GM12878 (cell line): ENCODE results near the gene TERB1. TPM values are rescaled to one million over a fixed set of nuclear protein-coding genes. Genes with fewer than 3 reads are reported as not detected.
A peak's percentile ranks its signal among the peaks of the same experiment; 100 is the strongest.

Experiments used
- ATAC-seq: fragments of 200-7000 bp; cut with Tn5 transposase; 3 replicates; pipeline ENCODE4 v1.9.1; 2020; ENCODE audit warnings: mild to moderate bottlenecking, moderate library complexity
- BruUV-seq: library from RNA; stranded (reverse); fragments of 400-500 nt; replicated peaks from 2 replicates; lab custom pipeline; 2021; lab: Mats Ljungman, UMichigan
- CTCF ChIA-PET: fragments of 300-600 bp; sonication (Branson Sonifier 250); formaldehyde crosslinking; extraction: SDS; loops from one replicate; lab custom pipeline; 2021; ENCODE audit warnings: inconsistent platforms; lab: Yijun Ruan, JAX
- POLR2A ChIA-PET: fragments of 350-600 bp; formaldehyde crosslinking; extraction: SDS; loops from one replicate; lab custom pipeline; 2021; ENCODE audit warnings: inconsistent platforms; lab: Charles Lee
- RAD21 ChIA-PET: fragments of 300-600 bp; sonication (Branson Sonifier 250); formaldehyde crosslinking; loops from one replicate; lab custom pipeline; 2023; ENCODE audit warnings: antibody characterized with exemption; ENCODE audit not compliant: unreplicated experiment; lab: Charles Lee
- SMC1A ChIA-PET: fragments of 300-600 bp; sonication (Branson Sonifier 250); formaldehyde crosslinking; loops from one replicate; lab custom pipeline; 2023; ENCODE audit not compliant: unreplicated experiment, uncharacterized antibody; lab: Charles Lee
- DNase-seq: peaks from one replicate; pipeline ENCODE4 v3.0.0-alpha.2; 2011; ENCODE audit warnings: low read depth, low spot score
- FAIRE-seq: peaks from 3 replicates; lab custom pipeline; 2011; peaks lifted over from hg19 to GRCh38; lab: Jason Lieb, UNC
- H2AFZ ChIP-seq: 2 replicates; pipeline ENCODE4 v1.6.0; 2011; ENCODE audit warnings: low read depth, low read length, control low read depth; ENCODE audit not compliant: control insufficient read depth
- H3K27ac ChIP-seq: 2 replicates; pipeline ENCODE4 v1.5.1; 2011; ENCODE audit warnings: control low read depth; ENCODE audit not compliant: control insufficient read depth, insufficient read depth
- H3K27me3 ChIP-seq, 2 experiments: replicated peaks in 1 of 2; 2 replicates each; pipeline versions ENCODE4 v1.6.0 to v1.6.1; 2011; ENCODE audit warnings: low read length in 1 of 2; ENCODE audit not compliant: control insufficient read depth in 2 of 2, insufficient read depth in 2 of 2
- H3K36me3 ChIP-seq, 2 experiments: 2 replicates each; pipeline ENCODE4 v1.5.1; 2011; ENCODE audit warnings: low read length in 1 of 2; ENCODE audit not compliant: control insufficient read depth in 2 of 2, insufficient read depth in 2 of 2
- H3K4me1 ChIP-seq: 2 replicates; pipeline ENCODE4 v1.6.1; 2011; ENCODE audit warnings: mild to moderate bottlenecking, low read length, moderate library complexity, mixed read lengths; ENCODE audit not compliant: control insufficient read depth, insufficient read depth
- H3K4me2 ChIP-seq: 2 replicates; pipeline ENCODE4 v1.6.0; 2011; ENCODE audit warnings: control low read depth; ENCODE audit not compliant: control insufficient read depth, insufficient read depth
- H3K4me3 ChIP-seq: fragments of 200-600 bp; sonication (generic); 2 replicates; pipeline ENCODE4 v1.5.1; 2016
- H3K79me2 ChIP-seq: 2 replicates; pipeline ENCODE4 v1.6.0; 2011; ENCODE audit warnings: low read length; ENCODE audit not compliant: control insufficient read depth, insufficient read depth
- H3K9ac ChIP-seq: 2 replicates; pipeline ENCODE4 v1.8.0; 2011; ENCODE audit warnings: low read length, control low read depth, mixed read lengths; ENCODE audit not compliant: control insufficient read depth, insufficient read depth
- H3K9me3 ChIP-seq: replicated peaks from 3 replicates; pipeline ENCODE4 v1.5.1; 2011; ENCODE audit warnings: mild to moderate bottlenecking, low read length; ENCODE audit not compliant: control insufficient read depth, insufficient read depth
- H4K20me1 ChIP-seq: 2 replicates; pipeline ENCODE4 v1.6.0; 2011; ENCODE audit not compliant: control insufficient read depth, insufficient read depth
- EED ChIP-seq: sonication (generic); IDR thresholded peaks from 2 replicates; pipeline ENCODE4 v1.6.1; 2016; ENCODE audit warnings: antibody characterized with exemption, low read depth
- EP300 ChIP-seq, 2 experiments: fragments of 150-350 bp in 1 of 2; IDR thresholded peaks; 2 replicates each; pipeline ENCODE4 v1.6.1; 2011 to 2012; ENCODE audit warnings: low read depth in 2 of 2, low read length in 2 of 2, borderline replicate concordance in 1 of 2, improper control_type of control experiment in 1 of 2, inconsistent platforms in 1 of 2; ENCODE audit not compliant: control insufficient read depth in 1 of 2
- HDGF ChIP-seq: fragments of 450-650 bp; IDR thresholded peaks from 2 replicates; pipeline ENCODE4 v1.6.1; 2016; ENCODE audit warnings: antibody characterized with exemption
- MTA2 ChIP-seq: fragments of 450-650 bp; IDR thresholded peaks from 2 replicates; pipeline ENCODE4 v1.6.1; 2016; ENCODE audit warnings: low read depth, mild to moderate bottlenecking, moderate library complexity
- RBBP5 ChIP-seq: fragments of 200-600 bp; sonication (generic); conservative IDR thresholded peaks from 2 replicates; pipeline ENCODE4 v1.6.1; 2016
- SMARCA5 ChIP-seq: fragments of 450-650 bp; IDR thresholded peaks from 2 replicates; pipeline ENCODE4 v1.6.1; 2017; ENCODE audit warnings: mild to moderate bottlenecking
- SREBF2 ChIP-seq: IDR thresholded peaks from 2 replicates; pipeline ENCODE4 v1.6.1; 2012; ENCODE audit warnings: mild to moderate bottlenecking, low read length
- STAT1 ChIP-seq: fragments of 450-650 bp; conservative IDR thresholded peaks from 2 replicates; pipeline ENCODE4 v1.6.1; 2014; ENCODE audit warnings: antibody characterized with exemption, mild to moderate bottlenecking
- TAF1 ChIP-seq: IDR thresholded peaks from 2 replicates; pipeline ENCODE4 v1.6.1; 2011; ENCODE audit warnings: mild to moderate bottlenecking, low read depth, low read length, borderline replicate concordance
- WGBS: methylation state at CpG from one replicate; pipeline ENCODE4 v1.1.6; 2016; ENCODE audit warnings: low lambda C conversion rate; ENCODE audit not compliant: insufficient replicate concordance, insufficient coverage; ENCODE audit errors: missing lambda C conversion rate; 5-methylcytosine and 5-hydroxymethylcytosine counted together
- in situ Hi-C: fragments of 300-500 bp; cut with MboI; formaldehyde crosslinking; loops from 9 replicates; pipeline ENCODE4 v1.14.3; 2018; ENCODE audit warnings: mixed read lengths
- intact Hi-C: fragments of 100-400 bp; cut with micrococcal nuclease; formaldehyde crosslinking; loops from one replicate; pipeline ENCODE4 v1.14.2; 2022; ENCODE audit not compliant: unreplicated experiment
- polyA plus RNA-seq, 11 experiments: library from polyadenylated mRNA; depleted of rRNA in 4 of 11; unstranded in 6 of 11; stranded (reverse) in 5 of 11; fragments of >200 nt; fragmentation: Nextera tagmentation in 4 of 11; fragmentation: Illumina TruSeq in 1 of 11; extraction: Ambion mirVana in 4 of 11; extraction: Trizol in 1 of 11; gene quantifications; 1 replicate in 1 of 11; 2 replicates in 10 of 11; pipeline versions ENCODE4 v1.2.1 to v1.2.3, GENCODE V29; 2011 to 2016; ENCODE audit warnings: inconsistent platforms in 2 of 11, missing spikeins in 2 of 11, low read depth in 1 of 11
- total RNA-seq, 4 experiments: library from RNA; depleted of rRNA in 3 of 4; stranded (reverse); fragments of >200 nt in 3 of 4; fragmentation: Illumina TruSeq in 1 of 4; extraction: Trizol in 1 of 4; gene quantifications; 2 replicates each; pipeline versions ENCODE4 v1.2.1 to v1.2.3, GENCODE V29; 2013 to 2021
- TF ChIP-seq, protein P1 (sequence below): fragments of 450-650 bp; IDR thresholded peaks from 2 replicates; pipeline ENCODE4 v1.6.1; 2017; ENCODE audit warnings: mild to moderate bottlenecking, low read depth, inconsistent platforms; ENCODE audit not compliant: poor library complexity, severe bottlenecking
- TF ChIP-seq, protein P2 (sequence below): fragments of 450-650 bp; IDR thresholded peaks from 2 replicates; pipeline ENCODE4 v1.6.1; 2017; ENCODE audit warnings: borderline replicate concordance
- TF ChIP-seq, protein P3 (sequence below): fragments of 150-350 bp; IDR thresholded peaks from 2 replicates; pipeline ENCODE4 v1.6.1; 2014; ENCODE audit warnings: mild to moderate bottlenecking, low read depth, low read length
- TF ChIP-seq, protein P4 (sequence below): IDR thresholded peaks from 2 replicates; pipeline ENCODE4 v1.6.1; 2012; ENCODE audit warnings: low read length, inconsistent platforms

The TERB1 gene
- total and polyA plus RNA-seq, 10 of the 15 experiments (the other 5 are each of a cell fraction or from before 2014, with no cell fraction given), result 0.03 to 0.10 (median 0.06) TPM; not detected in 7

DNA sequence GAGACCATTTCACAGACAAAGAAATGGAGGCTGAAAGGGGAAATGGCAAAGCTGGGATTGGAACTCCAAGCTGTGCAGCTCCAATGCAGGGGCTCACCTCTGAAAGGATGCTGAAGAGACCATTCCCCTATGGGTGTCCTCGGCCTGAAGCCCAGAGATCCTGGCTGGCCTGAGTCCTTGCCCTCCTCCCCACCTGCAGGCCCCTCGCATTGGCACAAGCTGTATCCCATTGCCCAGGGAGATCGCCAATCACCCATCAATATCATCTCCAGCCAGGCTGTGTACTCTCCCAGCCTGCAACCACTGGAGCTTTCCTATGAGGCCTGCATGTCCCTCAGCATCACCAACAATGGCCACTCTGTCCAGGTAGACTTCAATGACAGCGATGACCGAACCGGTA is 45.4 kb upstream of the TERB1 start (continued):
- TF ChIP-seq EP300 (IDR thresholded peaks at IDR 0.05; ENCODE audit: borderline replicate concordance in 1 of 2, control insufficient read depth in 1 of 2, low read depth in 2 of 2, low read length in 2 of 2) (no peak), STAT1 (no peak), TAF1 (no peak), MTA2 (no peak), RBBP5 (no peak), EED (no peak)
- TF ChIP-seq, protein P1, sequence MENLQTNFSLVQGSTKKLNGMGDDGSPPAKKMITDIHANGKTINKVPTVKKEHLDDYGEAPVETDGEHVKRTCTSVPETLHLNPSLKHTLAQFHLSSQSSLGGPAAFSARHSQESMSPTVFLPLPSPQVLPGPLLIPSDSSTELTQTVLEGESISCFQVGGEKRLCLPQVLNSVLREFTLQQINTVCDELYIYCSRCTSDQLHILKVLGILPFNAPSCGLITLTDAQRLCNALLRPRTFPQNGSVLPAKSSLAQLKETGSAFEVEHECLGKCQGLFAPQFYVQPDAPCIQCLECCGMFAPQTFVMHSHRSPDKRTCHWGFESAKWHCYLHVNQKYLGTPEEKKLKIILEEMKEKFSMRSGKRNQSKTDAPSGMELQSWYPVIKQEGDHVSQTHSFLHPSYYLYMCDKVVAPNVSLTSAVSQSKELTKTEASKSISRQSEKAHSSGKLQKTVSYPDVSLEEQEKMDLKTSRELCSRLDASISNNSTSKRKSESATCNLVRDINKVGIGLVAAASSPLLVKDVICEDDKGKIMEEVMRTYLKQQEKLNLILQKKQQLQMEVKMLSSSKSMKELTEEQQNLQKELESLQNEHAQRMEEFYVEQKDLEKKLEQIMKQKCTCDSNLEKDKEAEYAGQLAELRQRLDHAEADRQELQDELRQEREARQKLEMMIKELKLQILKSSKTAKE, result no peak

DNA sequence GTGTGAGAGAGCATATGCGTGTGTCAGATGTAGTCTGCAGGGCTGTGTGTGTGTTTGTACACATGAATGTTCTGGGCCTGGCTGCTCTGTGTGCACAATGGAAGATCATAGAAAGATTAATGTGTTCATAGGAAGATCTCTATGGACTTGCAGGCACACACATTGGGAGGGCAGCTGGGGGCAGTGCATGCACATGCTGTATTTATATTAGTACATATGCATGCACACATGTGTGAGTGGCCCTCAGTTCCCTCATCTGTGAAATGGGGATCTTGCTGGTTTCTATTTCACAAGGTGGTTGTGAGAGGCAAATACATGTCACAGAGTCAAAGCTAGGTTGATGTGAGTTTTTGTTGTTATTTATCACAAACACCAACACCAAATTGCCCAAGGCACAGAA is 44.9 kb upstream of the TERB1 start:
- Histone ChIP-seq H4K20me1 (no peaks in the 10 kb centered on the region), H3K27me3 (peaks cover 4 to 10% of the 10 kb centered on the region in 2 experiments; a peak in 3 of 4 replicates), H3K9ac (no peak overlapping the region), H3K27ac (no peak overlapping the region), H3K4me2 (no peak overlapping the region), H3K36me3 (no peaks in the 10 kb centered on the region), H2AFZ (no peak overlapping the region), H3K9me3 (no peaks in the 10 kb centered on the region), H3K4me1 (peaks cover 5% of the 10 kb centered on the region; the same call in 1 of the 2 replicates), H3K4me3 (no peak overlapping the region), H3K79me2 (no peaks in the 10 kb centered on the region)
- no TSS peak for BruUV-seq
- POLR2A ChIA-PET, result interaction anchor here (0.6 kb wide), 1 partner anchor 22 kb away, joined by 4 read pairs; no protein-coding TSS in a partner anchor
- FAIRE-seq (no peak), DNase-seq (no peak), ATAC-seq (peak; percentile 55)
- intact Hi-C loops (no loop called here), in situ Hi-C loops (no loop called here)
- CTCF ChIA-PET, result interaction anchor here (0.8 to 10.4 kb wide), 6 partner anchors 11 to 62 kb away, joined by 3 to 73 read pairs (median 4); partner anchors contain the start of gene NAE1
- WGBS, result 63% methylated on average over 1 of the region's 1 CpG
- RAD21 ChIA-PET, result interaction anchor here (0.8 to 1.4 kb wide), 3 partner anchors 10 to 22 kb away, joined by 3 read pairs; no protein-coding TSS in a partner anchor
- SMC1A ChIA-PET, result interaction anchor here (1.0 to 1.4 kb wide), 2 partner anchors 11 to 15 kb away, joined by 3 to 8 read pairs; partner anchors contain the start of gene NAE1
- TF ChIP-seq, protein P2, sequence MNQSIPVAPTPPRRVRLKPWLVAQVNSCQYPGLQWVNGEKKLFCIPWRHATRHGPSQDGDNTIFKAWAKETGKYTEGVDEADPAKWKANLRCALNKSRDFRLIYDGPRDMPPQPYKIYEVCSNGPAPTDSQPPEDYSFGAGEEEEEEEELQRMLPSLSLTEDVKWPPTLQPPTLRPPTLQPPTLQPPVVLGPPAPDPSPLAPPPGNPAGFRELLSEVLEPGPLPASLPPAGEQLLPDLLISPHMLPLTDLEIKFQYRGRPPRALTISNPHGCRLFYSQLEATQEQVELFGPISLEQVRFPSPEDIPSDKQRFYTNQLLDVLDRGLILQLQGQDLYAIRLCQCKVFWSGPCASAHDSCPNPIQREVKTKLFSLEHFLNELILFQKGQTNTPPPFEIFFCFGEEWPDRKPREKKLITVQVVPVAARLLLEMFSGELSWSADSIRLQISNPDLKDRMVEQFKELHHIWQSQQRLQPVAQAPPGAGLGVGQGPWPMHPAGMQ, result no peak
- TF ChIP-seq, protein P3, sequence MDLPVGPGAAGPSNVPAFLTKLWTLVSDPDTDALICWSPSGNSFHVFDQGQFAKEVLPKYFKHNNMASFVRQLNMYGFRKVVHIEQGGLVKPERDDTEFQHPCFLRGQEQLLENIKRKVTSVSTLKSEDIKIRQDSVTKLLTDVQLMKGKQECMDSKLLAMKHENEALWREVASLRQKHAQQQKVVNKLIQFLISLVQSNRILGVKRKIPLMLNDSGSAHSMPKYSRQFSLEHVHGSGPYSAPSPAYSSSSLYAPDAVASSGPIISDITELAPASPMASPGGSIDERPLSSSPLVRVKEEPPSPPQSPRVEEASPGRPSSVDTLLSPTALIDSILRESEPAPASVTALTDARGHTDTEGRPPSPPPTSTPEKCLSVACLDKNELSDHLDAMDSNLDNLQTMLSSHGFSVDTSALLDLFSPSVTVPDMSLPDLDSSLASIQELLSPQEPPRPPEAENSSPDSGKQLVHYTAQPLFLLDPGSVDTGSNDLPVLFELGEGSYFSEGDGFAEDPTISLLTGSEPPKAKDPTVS, result no peak
- no peak for TF ChIP-seq SMARCA5
- TF ChIP-seq, protein P4, sequence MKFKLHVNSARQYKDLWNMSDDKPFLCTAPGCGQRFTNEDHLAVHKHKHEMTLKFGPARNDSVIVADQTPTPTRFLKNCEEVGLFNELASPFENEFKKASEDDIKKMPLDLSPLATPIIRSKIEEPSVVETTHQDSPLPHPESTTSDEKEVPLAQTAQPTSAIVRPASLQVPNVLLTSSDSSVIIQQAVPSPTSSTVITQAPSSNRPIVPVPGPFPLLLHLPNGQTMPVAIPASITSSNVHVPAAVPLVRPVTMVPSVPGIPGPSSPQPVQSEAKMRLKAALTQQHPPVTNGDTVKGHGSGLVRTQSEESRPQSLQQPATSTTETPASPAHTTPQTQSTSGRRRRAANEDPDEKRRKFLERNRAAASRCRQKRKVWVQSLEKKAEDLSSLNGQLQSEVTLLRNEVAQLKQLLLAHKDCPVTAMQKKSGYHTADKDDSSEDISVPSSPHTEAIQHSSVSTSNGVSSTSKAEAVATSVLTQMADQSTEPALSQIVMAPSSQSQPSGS, result no peak
- no peak for TF ChIP-seq HDGF
- TF ChIP-seq SREBF2, result no peak
